NCI-H226 (cell line): Measurements from ENCODE around the gene FAM53A.
"Not testable (repeated sequence)": the region's sequence is repeated elsewhere in the genome, so short reads cannot be mapped to it uniquely, and the experiment has no call there.

Source experiments
- DNase-seq: peaks from one replicate; pipeline ENCODE4 v3.0.0-alpha.2; 2015

Gene FAM53A

DNA sequence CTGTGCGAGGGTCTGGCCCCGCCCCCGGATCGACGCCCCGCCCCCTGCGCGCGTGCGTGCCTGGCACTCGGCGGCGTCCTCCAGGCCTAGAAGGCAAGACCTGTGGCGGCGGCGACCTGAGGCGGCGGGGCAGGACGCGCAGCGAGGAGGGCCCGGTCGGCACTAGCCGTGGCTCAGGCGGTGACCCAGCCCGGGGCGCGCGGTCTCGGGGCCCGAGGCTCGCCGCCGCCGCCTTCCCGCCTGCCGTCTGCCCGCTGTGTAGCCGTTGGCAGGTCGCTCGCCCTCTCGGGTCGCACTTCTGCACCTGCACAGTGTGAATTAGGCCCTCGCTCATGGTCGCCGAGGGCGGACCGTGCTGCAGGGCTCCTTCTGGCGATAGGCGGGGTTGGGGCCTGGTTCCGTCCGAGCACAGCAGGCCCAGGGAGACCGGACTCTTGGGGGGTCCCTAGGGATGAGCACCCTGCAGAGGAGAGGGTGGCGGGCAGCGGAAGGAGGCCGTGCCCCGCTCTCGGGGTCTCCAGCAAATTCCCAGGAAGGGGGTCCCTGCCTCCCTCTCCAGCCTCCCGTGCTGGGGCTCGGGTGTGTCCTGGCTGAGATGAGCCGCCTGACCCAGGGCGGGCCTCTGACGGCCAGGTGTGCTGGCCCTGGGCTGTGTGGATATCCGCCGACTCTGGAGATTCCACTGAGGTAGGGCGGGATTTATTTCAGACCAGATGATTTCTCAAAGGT is 557 bp upstream of the FAM53A start:
- DNase-seq: no peak

DNA sequence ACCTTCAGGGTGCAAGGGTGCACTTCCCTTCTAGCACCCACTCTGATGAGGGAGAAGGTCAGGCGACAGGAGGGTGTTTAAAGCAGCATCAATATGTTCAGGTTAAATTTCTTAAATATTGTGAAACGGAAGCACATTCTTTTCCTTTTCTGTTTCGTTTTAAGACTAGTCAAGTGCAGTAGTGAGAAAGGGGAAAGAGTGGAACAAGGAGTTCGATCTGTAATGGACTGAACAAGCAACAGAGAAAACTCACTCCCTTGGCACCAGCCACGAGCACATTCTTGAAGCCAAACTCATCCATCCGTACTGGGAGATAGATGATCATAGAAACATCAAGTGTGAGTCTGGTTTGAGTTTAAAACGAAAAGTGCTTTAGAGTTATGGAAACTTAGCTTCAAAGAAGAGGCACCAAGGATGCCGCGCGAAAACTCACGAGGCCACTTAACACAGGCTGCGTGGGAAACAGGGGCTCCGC is 815 bp downstream of the FAM53A start:
- DNase-seq: peak; percentile 48

DNA sequence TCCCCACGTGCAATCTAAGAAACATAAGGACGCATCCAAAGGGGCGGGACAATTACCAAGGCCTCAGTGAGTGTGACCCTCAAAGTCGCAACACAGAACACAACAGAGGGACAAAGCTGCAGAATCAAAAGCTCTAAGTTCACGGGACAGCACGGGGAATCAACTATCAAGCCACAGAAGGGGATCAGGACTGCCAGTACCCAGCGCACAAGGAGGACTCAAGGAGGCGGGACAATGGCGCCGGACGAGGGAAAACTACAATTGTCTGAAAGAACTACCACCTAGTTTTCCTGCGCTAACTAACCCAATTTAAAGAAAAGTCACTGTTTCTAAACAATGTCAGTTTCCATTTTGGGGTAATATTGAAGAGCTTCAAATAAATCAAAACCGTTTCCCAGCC is 1.3 kb downstream of the FAM53A start:
- DNase-seq: no peak

DNA sequence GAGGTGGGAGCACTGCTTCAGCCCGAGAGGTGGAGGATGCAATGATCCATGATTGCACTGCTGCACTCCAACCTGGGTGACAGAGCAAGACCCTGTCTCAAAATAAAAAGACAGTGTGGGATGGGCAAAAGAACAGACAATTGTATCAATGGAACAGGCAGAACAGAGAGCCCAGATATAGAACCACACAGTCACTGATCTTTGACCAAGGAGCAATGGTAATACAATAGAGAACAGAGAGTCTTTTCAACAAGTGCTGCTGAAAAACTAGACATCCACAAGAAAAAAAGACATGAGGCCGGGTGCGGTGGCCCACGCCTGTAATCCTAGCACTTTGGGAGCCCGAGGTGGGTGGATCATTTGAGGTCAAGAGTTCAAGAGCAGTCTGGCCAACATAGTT is 5.9 kb downstream of the FAM53A start:
- no peak for DNase-seq

DNA sequence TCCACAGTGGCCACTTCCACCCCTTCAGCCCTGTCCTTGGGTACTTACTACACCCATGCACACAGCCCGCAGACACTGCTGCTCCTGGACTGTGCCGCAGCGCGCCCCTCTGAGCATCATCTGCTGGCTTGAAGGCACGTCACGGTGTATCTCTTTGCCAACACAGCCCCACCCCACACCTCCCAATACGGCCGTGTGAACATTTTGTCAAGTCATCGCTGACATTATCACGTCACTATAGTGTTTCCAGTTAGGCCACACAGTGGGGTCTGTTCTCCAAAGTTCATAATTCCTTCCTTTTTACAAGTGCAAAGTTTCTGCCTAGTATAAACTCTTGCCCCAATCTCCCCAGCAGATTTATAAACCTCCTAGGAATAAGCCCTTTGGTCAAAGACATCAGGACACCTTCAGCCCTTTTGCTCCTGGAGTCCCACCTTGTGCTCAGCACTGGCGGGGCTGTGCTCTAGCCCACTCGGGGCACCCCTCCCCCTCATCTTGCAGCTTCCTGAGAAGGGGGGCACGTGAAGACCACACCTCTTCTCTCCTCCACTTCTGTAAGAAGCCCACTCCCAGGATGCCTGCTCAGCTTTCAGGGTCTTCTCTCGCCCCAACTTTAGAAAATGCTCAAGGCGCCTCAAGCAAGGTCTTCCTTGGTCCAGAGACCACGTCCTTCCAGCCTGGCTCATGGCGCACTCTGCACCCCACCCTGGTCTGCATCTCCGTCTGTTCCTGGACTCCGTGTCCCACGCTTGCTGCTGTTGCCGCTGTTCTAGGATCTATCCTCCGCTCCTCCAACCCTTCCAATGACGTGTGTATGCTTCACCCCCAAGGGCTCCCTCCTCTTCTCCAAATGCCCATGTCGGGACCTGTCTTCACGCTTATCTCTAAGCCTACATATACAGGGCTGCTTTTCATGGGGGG is 7.2 kb downstream of the FAM53A start:
- no peak for DNase-seq

DNA sequence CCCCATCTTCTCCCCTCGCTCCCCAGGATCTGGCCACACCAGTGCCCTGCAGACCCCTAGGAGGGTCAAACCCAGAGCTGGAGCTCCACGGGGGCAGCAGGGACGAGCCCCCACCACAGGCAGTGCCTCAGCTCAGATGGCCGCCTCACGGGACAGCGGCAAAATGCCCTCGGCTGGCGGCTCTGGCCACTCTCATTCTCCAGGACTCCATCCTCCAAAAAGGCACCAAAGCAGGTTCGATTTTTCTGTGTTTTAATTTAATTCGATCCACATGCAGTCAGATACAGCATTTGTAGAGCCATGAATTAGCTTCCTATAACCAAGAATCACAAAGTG is 8.3 kb downstream of the FAM53A start:
- no peak for DNase-seq

DNA sequence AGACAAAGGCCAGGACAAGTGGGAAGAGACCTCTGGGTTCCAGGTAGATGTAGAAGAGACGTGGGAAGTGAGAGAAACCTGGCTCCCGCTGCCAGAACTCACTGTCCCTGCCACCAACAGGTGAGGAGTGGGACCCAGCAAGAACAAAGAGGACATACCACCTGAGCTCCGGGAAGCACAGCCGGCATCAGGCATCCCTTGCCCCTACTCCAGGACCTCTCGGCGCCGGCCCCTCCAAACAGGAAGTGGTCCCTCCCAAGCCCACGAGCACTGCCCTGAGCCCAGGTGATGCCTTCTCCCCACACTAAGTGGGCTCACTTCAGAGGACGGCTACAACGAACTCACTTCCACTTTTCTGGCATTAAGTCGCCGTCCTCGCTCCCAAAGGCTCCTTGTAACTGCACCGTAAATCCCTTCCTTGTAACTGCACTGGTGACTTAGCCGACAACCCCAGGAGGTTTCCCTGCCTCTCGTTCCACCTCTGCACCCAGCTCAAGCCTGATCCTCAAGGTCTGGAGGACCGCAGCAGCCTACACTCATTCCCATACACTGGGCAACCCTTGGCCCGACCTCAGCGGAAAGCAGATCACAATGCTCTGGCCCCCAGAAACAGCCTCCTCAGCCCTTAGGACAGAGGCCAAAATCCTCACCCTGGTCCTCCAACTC is 8.8 kb downstream of the FAM53A start:
- no peak for DNase-seq

DNA sequence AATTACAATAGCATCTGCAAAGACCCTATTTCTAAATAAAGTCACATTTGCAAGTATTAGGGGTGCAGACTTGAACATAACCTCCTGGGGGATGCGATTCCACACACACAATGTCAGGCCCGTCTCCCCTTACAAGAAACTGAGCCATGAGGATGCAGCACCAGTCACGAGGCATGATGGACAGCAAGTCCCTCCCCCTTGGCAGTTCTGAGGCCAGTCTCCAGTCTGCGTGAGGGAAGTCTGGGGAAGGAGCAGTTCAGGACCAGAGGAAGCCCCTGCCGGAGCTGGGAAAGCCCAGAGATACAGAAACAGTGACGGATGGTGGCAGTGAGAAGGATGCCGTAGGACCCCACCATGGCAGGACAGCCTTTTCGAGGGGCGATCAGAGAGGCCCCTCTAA is 9.4 kb downstream of the FAM53A start:
- DNase-seq: no peak

DNA sequence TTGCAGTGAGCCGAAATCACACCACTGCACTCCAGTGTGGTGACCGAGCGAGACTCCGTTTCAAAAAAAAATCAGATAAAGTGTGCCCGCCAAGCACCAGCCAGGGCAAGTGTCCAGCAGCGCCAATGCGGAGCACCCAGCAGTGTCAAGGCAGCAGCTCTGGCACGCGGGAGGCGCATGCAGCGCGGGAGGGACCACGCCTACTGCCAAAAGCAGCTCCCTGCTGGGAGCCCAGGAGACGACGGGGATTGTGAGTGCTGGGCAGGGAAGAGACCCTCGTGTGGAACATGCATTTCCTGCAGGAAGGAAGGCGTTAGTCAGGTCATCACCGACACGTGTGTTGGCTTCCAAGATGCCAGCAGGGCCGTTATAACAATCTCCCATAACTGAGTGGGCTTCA is 10.4 kb downstream of the FAM53A start:
- no peak for DNase-seq

DNA sequence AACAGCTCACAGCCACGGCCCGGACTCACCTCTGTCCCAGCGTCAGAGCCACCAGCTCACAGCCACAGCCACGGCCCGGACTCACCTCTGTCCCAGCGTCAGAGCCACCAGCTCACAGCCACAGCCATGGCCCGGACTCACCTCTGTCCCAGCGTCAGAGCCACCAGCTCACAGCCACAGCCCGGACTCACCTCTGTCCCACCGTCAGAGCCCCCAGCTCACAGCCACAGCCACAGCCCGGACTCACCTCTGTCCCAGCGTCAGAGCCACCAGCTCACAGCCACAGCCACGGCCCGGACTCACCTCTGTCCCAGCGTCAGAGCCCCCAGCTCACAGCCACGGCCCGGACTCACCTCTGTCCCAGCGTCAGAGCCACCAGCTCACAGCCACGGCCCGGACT is 13.1 kb downstream of the FAM53A start:
- DNase-seq: not testable (repeated sequence)

DNA sequence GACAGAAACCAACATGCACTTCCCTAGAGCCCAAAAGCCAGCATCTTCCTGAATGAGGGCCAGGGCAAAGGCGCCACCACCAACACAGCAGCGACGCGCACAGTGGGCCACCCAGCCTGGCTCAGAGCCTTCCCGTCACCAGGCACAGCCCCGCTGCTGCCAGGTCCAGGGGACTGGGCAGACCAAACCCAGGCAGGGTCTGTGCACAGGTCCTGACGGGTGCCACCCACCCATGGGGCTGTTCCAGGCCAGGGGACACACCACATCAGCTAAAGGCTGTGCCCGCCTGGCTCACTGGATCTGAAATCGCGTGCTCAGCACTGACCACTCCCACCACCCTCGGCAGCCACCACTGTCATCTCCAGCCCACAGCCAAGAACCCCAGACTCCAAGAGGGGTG is 13.8 kb downstream of the FAM53A start:
- DNase-seq: no peak

DNA sequence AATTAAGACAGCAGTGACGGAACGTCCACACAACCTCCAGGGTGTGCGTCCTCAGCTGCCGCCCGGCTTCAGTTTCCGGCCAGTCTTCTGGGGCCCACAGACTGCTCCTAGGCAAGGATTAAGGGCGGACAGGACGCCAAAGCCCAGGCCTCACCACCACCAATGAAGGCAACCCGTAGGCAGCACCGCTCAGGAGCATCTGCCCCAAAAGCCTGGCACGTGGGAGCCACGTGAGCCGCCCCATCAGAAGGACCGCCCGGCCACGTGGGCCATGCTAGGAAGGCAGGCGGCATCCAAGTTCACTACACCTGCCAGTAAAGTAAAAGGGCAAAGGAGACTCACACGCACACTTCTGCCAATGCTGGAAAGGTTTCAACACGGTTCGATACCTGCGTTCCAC is 14.3 kb downstream of the FAM53A start:
- DNase-seq: no peak

DNA sequence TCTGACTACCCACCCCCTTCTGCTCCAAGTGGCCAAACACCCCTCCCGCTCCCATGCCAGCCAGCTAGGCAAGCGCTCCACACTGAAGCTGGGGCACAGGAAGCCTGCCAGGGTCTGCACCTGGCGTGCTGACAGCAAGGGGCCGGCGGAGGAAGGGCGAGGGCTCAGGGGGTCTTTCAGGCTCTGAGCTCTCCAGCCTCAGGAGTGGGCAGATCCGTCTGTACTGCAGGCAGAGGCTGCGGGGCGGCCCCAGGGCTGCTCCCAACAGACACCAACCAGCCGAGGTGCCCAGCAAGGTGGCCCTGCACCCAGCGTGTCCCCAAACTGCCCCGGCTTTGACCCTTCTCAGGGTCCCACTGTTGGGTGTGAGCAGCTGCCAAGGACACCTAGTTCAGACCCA is 14.8 kb downstream of the FAM53A start:
- DNase-seq: no peak

DNA sequence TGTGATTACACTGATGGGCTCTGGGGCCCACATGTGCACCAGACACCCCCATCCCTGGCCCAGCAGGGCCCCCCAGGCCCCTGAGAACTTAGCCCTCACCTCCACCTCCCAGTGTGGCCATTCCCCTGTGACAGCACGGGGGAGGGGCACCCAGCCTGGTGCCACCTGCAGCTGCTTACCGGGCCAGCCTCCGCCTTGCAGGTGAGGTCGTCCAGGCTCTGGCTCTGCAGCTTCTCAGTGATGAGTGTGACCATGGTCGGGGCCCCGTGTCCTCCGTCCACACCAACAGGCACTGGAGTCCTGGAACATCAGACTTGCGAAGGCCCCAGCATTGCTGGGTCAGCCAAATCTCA is 15.6 kb downstream of the FAM53A start:
- DNase-seq: no peak

DNA sequence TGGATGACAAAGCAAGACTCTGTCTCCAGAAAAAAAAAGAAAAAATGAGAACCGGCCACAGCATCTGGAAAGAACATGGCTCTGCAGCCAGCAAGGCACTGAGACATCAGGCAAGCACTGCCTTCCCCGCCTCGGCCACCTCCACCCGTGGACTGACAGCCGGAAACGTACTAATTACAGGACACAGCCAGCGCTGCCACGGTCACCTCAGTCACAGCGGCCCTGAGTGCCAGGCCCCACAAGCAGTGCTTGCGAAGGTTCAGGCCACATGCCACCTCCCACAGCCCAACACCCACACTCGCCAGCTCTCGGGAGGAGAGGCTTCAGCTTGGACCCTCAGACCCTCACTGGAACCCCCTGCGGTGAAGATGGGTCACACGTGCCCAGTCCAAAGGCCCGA is 16.8 kb downstream of the FAM53A start:
- no peak for DNase-seq

DNA sequence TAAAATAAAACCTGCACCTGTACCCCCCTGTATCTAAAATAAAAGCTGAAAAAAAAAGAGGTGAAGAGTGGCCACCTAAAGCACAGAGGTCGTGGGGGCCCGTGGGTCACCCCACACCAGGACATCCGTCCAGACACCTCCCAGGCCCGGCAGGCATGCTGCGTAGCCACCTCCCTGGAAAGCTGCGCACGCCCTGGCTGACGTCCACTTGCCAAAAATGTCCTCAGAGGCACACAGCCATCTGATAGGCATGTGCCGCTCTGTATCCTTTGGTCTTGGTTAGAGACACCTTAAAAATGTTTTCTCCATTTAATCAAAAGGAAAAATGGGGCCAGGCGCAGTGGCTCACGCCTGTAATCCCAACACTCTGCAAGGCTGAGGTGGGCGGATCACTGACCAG is 17.7 kb downstream of the FAM53A start:
- DNase-seq: no peak

DNA sequence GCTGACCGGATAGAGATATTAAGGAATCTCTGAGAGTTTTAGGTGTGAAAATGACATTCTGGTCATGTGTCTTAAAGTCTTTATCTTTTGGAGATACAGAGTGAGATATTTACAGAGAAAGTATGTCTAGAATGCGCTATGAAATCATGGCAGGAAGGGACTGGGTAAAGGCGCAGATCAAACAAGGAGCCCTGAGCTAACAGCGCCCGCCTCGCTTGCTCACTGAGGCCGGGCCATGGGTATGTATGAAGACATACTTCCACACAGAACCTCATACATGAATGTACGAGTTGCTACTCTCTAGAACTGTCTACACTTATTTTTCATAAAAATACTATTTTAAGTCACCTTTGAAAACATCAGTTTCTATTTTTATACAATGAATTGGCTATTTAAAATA is 20.0 kb downstream of the FAM53A start:
- no peak for DNase-seq

DNA sequence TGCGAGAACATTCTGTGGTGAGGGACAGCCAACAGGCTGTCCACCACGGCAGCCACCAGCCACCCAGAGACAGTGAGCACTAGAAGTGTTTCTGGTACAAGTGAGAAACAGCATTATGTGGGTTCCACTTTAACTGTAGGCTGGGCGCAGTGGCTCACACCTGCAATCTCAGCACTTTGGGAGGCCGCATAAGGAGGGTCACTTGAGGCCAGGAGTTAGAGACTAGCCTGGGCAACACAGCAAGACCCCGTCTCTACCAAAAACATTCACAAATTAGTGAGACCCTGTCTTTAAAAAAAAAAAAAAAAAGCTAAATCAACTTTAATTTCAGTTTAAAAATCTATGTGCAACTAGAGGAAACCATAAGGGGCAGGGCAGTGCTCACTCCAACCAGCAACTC is 20.6 kb downstream of the FAM53A start:
- DNase-seq: no peak

DNA sequence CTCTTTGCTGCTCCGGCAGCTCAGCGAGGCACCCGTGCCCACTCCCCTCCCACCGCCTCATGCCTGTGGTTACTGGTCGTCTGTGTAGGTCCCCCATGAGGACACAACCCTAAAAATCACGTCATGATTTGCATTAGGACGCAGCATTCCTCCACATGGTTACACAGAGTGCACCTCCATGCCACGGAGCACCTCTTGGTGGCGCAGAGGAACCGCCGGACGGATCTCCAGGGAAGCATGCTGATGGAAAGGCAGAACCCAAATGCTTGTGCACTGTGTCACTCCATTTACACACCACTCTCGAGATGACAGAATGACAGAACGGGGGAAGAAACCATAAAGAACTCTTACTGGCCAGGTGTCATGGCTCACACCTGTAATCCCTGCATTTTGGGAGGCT is 22.4 kb downstream of the FAM53A start:
- no peak for DNase-seq

DNA sequence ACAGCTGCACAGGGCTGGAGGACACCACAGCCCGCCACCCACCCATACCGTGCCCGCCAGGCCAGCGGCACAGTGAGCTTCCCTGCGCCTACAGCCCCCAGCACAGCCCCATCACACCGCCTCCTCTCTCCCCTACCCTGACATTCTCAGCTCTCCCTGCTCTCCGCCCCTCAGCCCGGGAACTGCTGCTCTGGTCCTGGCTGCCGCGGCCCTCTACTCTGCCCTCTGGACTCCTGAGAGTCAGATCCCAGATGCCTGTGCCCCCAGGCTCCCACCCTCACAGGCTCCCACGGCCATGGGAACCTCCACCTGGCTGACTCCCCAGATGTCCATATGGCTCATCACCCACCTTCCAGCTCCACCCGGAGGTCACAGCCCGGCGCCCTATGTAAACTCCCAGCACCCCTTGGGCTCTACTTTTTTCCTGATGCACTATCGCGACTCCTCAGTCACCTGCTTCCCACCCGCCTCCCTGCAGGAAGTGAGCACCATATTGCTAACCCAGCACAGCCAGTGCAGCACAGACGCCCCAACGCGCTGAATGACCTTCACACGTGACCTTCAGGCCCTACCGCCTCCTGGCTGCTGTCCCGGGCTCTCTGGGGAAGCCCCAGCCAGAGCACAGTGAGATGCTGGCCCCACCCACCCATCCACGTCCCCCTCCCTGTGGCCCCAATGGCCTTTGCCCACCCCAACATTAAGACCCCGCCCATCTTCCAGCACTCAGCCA is 23.0 kb downstream of the FAM53A start:
- DNase-seq: no peak

DNA sequence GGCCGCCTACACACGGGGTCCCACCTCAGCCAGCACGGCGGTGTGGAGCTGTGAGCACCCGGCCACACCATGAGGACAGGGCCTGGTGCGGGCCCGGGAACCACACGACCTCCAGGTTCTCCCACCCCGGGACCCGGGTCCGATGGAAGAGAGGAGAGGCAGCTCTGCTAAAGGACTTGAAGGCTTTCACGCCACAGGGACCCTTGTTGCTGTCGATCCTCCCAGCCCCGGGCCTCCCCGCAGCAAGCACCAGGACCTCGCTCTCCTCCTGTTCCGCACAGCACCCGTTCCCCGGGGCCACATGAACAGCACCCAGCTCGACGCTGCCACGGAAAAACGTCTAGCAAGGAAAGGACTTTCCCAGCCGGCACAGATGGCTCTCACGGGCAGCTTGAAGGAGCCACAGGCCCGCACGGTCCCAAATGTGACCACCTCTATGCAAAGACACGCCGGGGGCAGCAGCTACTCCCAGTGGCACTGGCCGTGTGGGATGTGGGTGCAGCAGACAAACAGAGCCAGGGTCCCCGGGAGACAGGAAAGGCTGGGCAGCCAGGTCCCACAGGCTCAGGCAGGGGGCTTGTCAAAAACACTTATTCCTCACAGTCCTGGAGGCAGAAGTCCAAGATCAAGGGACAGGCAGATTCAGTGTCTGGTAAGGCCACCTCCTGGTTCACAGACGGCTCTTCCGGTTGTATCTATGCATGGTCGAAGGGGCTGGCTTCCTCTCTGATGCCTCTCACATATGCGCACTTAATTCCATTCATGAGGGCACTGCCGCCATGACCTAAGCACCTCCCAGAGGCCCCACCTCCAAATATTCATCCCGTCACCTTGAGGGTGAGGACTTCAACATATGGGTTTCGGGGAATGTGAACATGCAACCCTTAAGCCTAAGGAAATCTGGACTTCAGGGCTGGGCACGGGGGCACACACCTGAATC is 24.7 kb downstream of the FAM53A start:
- DNase-seq: no peak

DNA sequence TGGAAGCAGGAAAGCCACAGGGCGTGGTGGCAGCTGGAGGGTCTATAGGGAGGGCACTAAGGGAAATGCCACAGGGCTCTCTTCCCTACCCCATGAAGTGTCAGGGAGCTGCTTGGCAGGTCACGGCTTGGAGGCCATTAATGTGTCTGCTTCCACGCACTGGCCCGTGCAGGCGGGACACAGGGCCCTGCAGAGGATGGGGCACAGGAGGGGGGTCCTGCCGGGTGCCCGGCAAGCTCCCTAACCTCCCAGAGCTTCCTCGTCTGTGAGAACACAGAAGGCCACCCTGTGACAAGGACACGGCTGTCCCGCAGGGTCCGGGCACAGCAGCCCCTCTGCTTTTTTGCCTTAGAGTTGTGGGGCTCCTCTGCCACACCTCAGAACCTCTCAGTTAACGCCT is 25.5 kb downstream of the FAM53A start:
- DNase-seq: no peak
